Nephron progenitor cell (in vitro differentiated cells): Measurements from ENCODE around the gene ADGRA1.

Source experiments
- DNase-seq: peaks from one replicate; pipeline ENCODE4 v3.0.0; 2021
- H3K27ac Mint-ChIP-seq: 2 replicates; pipeline ENCODE4 v1.8.0; 2021; ENCODE audit warnings: mild to moderate bottlenecking, moderate library complexity, mixed read lengths
- H3K27me3 Mint-ChIP-seq: 2 replicates; pipeline ENCODE4 v1.8.0; 2021; ENCODE audit warnings: mild to moderate bottlenecking, low read depth, mixed read lengths; ENCODE audit not compliant: poor library complexity
- H3K36me3 Mint-ChIP-seq: 2 replicates; pipeline ENCODE4 v1.8.0; 2021; ENCODE audit warnings: low read depth, mixed read lengths
- H3K4me1 Mint-ChIP-seq: 2 replicates; pipeline ENCODE4 v1.8.0; 2021; ENCODE audit warnings: mixed read lengths
- H3K4me3 Mint-ChIP-seq: 2 replicates; pipeline ENCODE4 v1.8.0; 2021; ENCODE audit warnings: mild to moderate bottlenecking, moderate library complexity, mixed read lengths
- H3K9me3 Mint-ChIP-seq: 2 replicates; pipeline ENCODE4 v1.8.0; 2021; ENCODE audit warnings: mild to moderate bottlenecking, moderate library complexity, mixed read lengths
- CTCF ChIP-seq: fragments of 200-600 bp; sonication (generic); IDR thresholded peaks from 2 replicates; pipeline ENCODE4 v1.5.0; 2021; ENCODE audit warnings: antibody characterized with exemption

ADGRA1 gene

DNA sequence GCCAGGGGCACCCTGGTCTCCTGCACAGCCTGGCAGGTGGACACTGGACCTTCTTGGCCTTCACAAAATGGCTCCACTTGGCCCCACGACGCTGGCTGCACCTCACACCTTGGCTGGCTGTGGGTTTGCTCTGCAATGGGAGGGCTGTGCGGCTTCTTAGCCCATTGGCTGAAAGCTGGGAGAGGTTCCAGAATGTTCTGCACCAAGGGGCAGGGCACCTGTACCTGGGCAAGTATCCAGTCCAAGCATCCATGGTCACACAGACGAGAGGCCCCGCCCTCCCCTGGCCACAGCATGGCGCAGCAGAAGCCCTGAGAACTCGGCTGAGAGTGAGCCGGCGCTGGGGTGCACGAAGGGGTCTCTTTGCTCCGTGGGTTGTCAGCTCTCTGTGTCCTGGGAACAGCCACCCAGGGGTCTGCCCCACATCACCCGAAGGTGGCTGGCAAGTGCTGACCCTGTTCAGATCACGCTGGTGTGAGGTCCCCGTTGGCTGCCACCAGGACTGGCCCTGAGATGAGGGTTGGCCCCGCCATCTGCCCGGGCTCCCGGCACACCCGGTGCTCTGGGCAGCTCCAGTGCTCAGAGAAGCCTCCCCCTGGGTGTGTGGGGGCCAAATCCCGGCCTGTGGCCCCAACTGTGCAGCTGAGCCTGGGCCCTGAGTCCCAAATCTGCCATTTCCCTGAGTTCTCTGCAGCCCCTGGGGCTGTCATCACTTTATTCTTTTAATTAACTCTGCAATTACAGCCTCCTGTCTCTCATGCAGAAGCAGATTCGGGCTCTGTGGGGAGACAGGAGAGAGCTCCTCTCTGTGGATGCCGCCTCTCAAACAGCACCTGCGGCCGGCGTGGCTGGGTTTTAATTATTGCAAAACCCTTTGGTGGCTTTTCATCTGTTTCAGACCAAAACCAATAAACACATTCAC, 19.4 kb upstream of the ADGRA1 start:
- Mint-ChIP-seq H3K4me1 (peaks cover 18% of the 10 kb centered on the region), H3K4me3 (no peak overlapping the region), H3K36me3 (no peaks in the 10 kb centered on the region), H3K9me3 (peaks cover 3% of the 10 kb centered on the region), H3K27ac (no peak overlapping the region), H3K27me3 (peaks cover 2% of the 10 kb centered on the region)
- TF ChIP-seq CTCF = no peak
- DNase-seq = no peak

GRCh38 chr10:133069033-133069525, 18.6 kb upstream of the ADGRA1 start:
- H3K27ac Mint-ChIP-seq = no peak overlapping the region
- no peak overlapping the region for H3K4me3 Mint-ChIP-seq
- H3K9me3 Mint-ChIP-seq = peaks cover 3% of the 10 kb centered on the region
- no peak for TF ChIP-seq CTCF
- H3K36me3 Mint-ChIP-seq = no peaks in the 10 kb centered on the region
- H3K27me3 Mint-ChIP-seq = peaks cover 2% of the 10 kb centered on the region
- no peak for DNase-seq
- peaks cover 18% of the 10 kb centered on the region for H3K4me1 Mint-ChIP-seq

DNA sequence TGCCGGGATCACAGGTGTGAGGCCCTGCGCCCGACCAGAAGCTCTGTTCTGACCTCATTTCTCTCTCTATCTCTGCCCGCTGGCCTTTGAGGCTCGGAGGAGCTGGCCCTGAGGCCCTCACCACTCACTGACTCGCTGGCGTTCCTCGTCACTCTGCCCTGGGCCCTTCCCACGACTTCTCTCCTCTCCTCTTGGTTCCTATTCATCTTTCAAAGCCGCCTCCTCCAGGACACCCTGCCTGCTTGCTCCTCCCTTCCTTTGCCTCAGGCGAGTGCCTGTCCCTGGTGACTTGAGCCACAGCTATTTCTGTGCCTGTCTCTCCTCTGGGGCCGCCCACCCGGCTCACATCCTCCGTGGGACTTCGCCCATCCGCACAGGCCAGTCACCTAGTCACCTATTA, 17.3 kb upstream of the ADGRA1 start:
- Mint-ChIP-seq H3K27me3 (peaks cover 2% of the 10 kb centered on the region), H3K4me1 (peaks cover 18% of the 10 kb centered on the region), H3K4me3 (no peak overlapping the region), H3K9me3 (peaks cover 6% of the 10 kb centered on the region), H3K36me3 (no peaks in the 10 kb centered on the region), H3K27ac (peak overlapping the region; percentile 9)
- TF ChIP-seq CTCF = no peak
- no peak for DNase-seq

- H3K27me3 Mint-ChIP-seq = peaks cover 2% of the 10 kb centered on the region
- H3K4me3 Mint-ChIP-seq = no peak overlapping the region
- no peak for TF ChIP-seq CTCF
- H3K4me1 Mint-ChIP-seq = peaks cover 18% of the 10 kb centered on the region
- no peaks in the 10 kb centered on the region for H3K36me3 Mint-ChIP-seq
- H3K9me3 Mint-ChIP-seq = peaks cover 6% of the 10 kb centered on the region
- no peak overlapping the region for H3K27ac Mint-ChIP-seq
- no peak for DNase-seq
These were observed 16.9 kb upstream of the ADGRA1 start for GRCh38 chr10:133070810-133071209.

DNA sequence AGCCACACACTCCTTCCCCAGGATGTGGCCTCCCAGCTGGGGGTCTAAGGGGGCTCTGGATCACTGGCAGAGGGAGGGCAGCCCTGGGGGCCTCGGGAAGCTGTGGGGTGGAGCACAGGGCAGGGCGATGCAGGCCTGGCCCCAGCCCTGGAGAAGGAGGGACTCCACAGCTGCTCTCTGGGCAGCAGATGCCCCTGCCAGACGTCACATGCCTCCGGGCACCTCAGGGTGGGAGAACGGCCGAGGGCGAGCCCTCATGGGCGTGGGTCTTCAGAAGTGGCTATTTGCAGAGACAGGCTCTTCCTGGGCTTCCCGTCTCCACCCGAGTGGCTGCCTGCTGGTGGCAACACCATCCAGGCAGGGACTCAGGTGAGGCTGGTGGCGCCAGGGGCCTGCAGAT, 16.0 kb upstream of the ADGRA1 start:
- peaks cover 2% of the 10 kb centered on the region for H3K27me3 Mint-ChIP-seq
- no peak for DNase-seq
- peaks cover 8% of the 10 kb centered on the region for H3K9me3 Mint-ChIP-seq
- H3K4me1 Mint-ChIP-seq = peaks cover 18% of the 10 kb centered on the region
- no peak overlapping the region for H3K4me3 Mint-ChIP-seq
- no peak overlapping the region for H3K27ac Mint-ChIP-seq
- H3K36me3 Mint-ChIP-seq = no peaks in the 10 kb centered on the region
- no peak for TF ChIP-seq CTCF

- Mint-ChIP-seq H3K27ac (no peak overlapping the region), H3K27me3 (no peaks in the 10 kb centered on the region), H3K4me3 (no peak overlapping the region), H3K9me3 (peaks cover 8% of the 10 kb centered on the region), H3K36me3 (no peaks in the 10 kb centered on the region), H3K4me1 (peaks cover 14% of the 10 kb centered on the region)
- no peak for TF ChIP-seq CTCF
- peak; percentile 47 for DNase-seq
These were observed 15.5 kb upstream of the ADGRA1 start for GRCh38 chr10:133072196-133072595.
